Measurements from ENCODE around the gene SDS.

DNA sequence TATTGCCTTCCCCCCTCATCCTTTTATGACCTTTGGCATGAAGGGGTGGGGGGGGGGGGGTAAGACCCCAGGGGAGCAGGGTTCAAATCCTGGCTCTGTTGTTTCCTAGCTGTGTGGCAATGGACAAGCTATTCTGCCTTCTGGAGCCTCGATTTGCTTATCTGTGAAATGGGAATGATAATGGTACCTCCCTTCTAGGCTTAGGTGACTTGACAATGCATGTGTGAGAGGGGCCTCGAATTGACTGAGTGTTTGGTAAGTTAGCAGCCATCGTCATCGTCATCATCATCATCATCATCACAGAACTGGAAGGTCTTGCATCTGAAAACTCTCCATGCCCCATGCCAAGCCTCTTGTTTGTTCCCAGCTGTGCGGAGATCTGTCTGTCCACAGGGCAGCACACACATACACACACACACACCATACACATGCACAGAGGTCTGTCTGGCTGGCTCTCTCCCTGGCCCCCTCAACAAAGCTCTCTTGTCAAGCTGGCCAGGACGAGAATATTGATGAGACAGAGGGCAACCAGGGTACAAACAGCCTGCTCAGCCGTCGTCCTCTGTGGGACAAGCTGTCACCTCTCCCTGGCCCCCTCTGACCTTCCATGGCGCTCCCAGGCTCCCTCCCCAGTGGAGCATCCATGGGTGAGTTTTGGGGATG, 5.9 kb upstream of the SDS start:
- TF ChIP-seq, protein P1, sequence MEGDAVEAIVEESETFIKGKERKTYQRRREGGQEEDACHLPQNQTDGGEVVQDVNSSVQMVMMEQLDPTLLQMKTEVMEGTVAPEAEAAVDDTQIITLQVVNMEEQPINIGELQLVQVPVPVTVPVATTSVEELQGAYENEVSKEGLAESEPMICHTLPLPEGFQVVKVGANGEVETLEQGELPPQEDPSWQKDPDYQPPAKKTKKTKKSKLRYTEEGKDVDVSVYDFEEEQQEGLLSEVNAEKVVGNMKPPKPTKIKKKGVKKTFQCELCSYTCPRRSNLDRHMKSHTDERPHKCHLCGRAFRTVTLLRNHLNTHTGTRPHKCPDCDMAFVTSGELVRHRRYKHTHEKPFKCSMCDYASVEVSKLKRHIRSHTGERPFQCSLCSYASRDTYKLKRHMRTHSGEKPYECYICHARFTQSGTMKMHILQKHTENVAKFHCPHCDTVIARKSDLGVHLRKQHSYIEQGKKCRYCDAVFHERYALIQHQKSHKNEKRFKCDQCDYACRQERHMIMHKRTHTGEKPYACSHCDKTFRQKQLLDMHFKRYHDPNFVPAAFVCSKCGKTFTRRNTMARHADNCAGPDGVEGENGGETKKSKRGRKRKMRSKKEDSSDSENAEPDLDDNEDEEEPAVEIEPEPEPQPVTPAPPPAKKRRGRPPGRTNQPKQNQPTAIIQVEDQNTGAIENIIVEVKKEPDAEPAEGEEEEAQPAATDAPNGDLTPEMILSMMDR (CRISPR knock-in tag; IDR thresholded peaks at IDR 0.05): no peak
- TF ChIP-seq, protein P2, sequence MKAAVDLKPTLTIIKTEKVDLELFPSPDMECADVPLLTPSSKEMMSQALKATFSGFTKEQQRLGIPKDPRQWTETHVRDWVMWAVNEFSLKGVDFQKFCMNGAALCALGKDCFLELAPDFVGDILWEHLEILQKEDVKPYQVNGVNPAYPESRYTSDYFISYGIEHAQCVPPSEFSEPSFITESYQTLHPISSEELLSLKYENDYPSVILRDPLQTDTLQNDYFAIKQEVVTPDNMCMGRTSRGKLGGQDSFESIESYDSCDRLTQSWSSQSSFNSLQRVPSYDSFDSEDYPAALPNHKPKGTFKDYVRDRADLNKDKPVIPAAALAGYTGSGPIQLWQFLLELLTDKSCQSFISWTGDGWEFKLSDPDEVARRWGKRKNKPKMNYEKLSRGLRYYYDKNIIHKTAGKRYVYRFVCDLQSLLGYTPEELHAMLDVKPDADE (CRISPR knock-in tag; IDR thresholded peaks at IDR 0.05): no peak
- TF ChIP-seq CBX5 (CRISPR knock-in tag; IDR thresholded peaks at IDR 0.05; ENCODE audit: borderline replicate concordance) (no peak), EZH2 (conservative IDR thresholded peaks at IDR 0.05; ENCODE audit: low read depth, low read length) (no peak), EP300 (IDR thresholded peaks at IDR 0.05; ENCODE audit: low read depth in 2 of 2, low read length in 2 of 2) (no peak), EP300 (CRISPR knock-in tag; IDR thresholded peaks at IDR 0.05; ENCODE audit: borderline replicate concordance) (no peak), TARDBP (CRISPR knock-in tag; IDR thresholded peaks at IDR 0.05) (no peak), SALL2 (CRISPR knock-in tag; IDR thresholded peaks at IDR 0.05) (no peak), ZNF33A (CRISPR knock-in tag; IDR thresholded peaks at IDR 0.05; ENCODE audit: borderline replicate concordance) (no peak)
